A549 (cell line): ENCODE measurements around the gene MB21D2.

Experiments
- E2F6 ChIP-seq: IDR thresholded peaks from 2 replicates; pipeline ENCODE4 v1.6.1; 2012; ENCODE audit warnings: low read depth, borderline replicate concordance
- RFX5 ChIP-seq: fragments of 450-650 bp; IDR thresholded peaks from 2 replicates; pipeline ENCODE4 v1.7.1; 2014; ENCODE audit warnings: antibody characterized with exemption, mild to moderate bottlenecking, moderate library complexity
- SMC3 ChIP-seq: fragments of >200 bp; sonication (Bioruptor Twin); formaldehyde crosslinking; IDR thresholded peaks from 3 replicates; pipeline ENCODE4 v1.6.1; 2018; ENCODE audit warnings: inconsistent platforms
- TF ChIP-seq, protein P1 (sequence below): IDR thresholded peaks from 2 replicates; pipeline ENCODE4 v1.6.1; 2012
- TF ChIP-seq, protein P2 (sequence below): fragments of >200 bp; sonication (Bioruptor Twin); formaldehyde crosslinking; IDR thresholded peaks from 3 replicates; pipeline ENCODE4 v1.5.1; 2016

DNA sequence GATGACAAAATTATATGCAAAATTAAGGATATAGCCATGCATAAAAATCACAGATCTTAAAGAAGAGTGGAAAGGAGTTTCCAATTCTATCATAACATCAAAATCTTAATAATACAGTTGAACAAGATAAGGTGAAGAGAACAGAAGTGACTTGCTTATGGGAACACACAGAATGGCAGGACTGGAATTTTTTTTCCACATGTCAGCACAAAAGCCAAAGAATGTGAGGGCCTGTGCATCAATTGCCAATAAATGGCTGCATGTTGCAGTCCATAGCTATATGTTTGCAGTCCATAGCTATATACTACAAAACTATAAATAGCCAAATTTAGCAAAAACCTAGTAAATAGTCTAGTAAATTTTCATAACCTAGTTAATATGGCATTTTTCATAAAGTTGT, 10.4 kb upstream of the MB21D2 start:
- no peak for TF ChIP-seq RFX5
- TF ChIP-seq, protein P1, sequence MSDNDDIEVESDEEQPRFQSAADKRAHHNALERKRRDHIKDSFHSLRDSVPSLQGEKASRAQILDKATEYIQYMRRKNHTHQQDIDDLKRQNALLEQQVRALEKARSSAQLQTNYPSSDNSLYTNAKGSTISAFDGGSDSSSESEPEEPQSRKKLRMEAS: no peak
- TF ChIP-seq SMC3: no peak
- TF ChIP-seq, protein P2, sequence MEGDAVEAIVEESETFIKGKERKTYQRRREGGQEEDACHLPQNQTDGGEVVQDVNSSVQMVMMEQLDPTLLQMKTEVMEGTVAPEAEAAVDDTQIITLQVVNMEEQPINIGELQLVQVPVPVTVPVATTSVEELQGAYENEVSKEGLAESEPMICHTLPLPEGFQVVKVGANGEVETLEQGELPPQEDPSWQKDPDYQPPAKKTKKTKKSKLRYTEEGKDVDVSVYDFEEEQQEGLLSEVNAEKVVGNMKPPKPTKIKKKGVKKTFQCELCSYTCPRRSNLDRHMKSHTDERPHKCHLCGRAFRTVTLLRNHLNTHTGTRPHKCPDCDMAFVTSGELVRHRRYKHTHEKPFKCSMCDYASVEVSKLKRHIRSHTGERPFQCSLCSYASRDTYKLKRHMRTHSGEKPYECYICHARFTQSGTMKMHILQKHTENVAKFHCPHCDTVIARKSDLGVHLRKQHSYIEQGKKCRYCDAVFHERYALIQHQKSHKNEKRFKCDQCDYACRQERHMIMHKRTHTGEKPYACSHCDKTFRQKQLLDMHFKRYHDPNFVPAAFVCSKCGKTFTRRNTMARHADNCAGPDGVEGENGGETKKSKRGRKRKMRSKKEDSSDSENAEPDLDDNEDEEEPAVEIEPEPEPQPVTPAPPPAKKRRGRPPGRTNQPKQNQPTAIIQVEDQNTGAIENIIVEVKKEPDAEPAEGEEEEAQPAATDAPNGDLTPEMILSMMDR: no peak
- TF ChIP-seq E2F6: no peak
